Sciatic nerve (tissue), 2 donors: Measurements from ENCODE around the gene STXBP1. TPM values are rescaled to one million over a fixed set of nuclear protein-coding genes. Genes with fewer than 3 reads are reported as not detected.
"Not testable (repeated sequence)": the region's sequence is repeated elsewhere in the genome, so short reads cannot be mapped to it uniquely, and the experiment has no call there.

ENCODE experiments used
- ATAC-seq: fragments of 200-7000 bp; cut with Tn5 transposase; one replicate; pipeline ENCODE4 v1.9.1; 2020; ENCODE audit warnings: mild to moderate bottlenecking, moderate library complexity
- DNase-seq: peaks from one replicate; pipeline ENCODE4 v3.0.0-alpha.2; 2020; ENCODE audit warnings: low spot score
- intact Hi-C: fragments of 100-400 bp; cut with DNase I; formaldehyde crosslinking; loops from one replicate; pipeline ENCODE4 v1.14.2; 2022
- total RNA-seq: library from RNA; stranded (reverse); fragmentation: NEBNext Ultra II Directional; extraction: Animal tissue kit (Norgen Biotek cat#: 25700); gene quantifications from one replicate; pipeline ENCODE4 v1.2.1, GENCODE V29; 2021
- donor health status: DM: no; HTN: no; CAD: no.
- donor health status: DM: no; HTN: no; CAD: no.

The STXBP1 gene
- total RNA-seq, 1 donor from 2014 or later = 113 TPM

DNA sequence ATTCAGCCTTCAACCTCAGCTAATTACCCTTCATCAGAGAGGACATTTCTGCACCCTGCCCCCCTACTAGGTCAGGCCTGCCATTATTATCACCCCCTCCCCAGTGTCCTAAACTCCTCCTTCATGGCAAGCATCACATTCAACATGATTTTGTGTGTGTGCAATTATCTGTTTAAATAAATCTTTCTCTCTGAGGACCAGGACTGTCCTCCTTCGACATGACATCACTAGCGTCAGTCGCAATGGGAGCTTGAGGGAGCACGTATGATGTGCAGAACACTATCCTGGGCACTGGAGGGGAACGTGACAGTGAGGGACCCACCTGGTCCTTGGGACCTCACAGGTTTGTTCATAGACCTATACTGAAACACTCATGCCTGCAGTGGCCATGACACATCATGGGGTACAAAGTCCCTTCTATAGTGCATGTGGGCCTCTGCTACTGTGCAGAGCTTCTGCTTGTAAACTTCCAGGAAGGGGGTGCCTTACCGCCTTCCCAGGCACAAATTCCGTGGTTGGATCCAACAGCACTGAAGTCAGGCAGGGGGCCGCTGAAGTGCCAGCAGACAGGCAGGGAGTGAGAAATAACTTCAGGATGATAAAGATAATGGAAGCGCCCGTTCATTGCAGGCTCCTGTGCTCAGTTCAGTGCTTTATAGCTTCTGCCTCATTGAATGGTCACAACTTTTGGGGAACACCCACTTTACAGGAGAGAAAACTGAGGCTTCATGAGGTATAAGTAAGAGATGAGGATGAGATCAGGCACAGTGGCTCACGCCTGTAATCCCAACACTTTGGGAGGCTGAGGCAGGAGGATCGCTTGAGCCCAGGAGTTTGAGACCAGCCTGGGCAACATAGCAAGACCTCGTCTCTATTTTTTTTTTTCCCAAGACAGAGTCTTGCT is 36.0 kb upstream of the STXBP1 start:
- ATAC-seq = no peak
- intact Hi-C loops = no loop called here
- no peak for DNase-seq

DNA sequence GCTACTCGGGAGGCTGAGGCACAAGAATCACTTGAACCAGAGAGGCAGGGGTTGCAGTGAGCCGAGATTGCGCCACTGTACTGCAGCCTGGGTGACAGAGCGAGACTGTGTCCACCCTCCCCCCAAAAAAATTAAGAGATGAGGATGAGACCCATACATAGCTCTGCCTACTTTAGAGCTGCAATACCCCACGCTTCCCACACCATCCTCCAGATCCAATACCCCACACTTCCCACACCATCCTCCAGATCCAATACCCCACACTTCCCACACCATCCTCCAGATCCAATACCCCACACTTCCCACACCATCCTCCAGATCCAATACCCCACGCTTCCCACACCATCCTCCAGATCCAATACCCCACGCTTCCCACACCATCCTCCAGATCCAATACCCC is 34.9 kb upstream of the STXBP1 start:
- ATAC-seq, intact Hi-C loops, DNase-seq: not testable (repeated sequence)

DNA sequence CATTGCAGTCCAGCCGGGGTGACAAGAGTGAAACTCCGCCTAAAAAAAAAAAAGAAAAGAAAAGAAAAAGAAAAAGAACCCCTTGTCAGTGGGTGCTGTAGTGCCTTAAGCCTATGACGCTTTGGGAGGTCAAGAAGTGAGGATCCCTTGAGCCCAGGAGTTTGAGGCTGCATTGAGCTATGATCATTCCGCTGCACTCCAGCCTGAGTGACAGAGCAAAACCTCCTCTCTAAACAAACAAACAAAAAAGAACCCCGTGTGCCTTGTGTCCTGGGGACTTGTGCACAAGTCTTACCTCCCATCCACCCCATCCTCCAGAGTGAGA is 33.5 kb upstream of the STXBP1 start:
- no peak for DNase-seq
- intact Hi-C loops = no loop called here

DNA sequence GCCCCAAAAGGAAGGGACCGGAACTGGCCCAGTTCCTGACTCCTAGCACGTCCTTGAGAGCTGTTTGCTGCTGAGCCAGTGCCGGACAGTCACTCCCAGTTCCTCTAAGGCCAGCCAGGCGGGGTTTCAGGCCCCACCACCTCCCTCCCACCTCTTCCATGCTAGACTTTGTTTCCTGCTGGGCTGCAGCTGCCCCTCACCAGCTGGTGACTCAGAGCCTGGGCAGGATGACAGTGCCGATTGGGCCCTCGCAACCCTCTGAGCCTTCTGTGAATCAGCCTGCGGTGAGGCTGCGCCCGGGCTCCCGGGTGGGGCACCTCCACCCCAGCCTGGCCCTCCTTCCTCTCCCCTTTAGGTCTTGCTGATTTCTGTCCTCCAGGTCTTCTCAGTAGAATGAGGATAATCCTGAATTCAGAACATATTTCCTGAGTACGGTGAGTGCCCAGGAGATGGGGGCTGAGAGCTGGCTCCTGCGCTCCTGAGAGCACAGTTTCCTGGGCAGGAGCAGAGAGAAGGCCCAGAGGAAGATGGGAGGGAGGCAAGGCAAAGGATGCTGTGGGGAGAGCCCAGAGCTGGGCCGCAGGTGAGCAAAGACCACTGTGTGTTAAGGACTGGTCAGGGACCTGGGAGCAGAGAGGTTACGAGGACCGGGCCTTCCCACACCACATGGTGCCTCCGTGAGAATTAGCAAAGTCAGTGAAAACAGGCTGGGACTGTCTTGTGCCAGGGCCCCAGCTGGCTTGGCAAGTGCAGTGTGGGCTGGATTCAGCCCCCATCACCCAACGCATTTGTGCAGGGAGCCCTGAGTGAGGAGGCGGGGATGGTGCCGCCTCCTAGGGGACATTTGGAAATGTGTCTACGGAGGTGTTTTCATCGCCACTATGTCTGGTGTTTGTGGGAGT is 32.9 kb upstream of the STXBP1 start:
- intact Hi-C loops = no loop called here
- ATAC-seq = peak; percentile 90

More for the DNA sequence above, 33.5 kb upstream of the STXBP1 start:
- ATAC-seq = no peak

DNA sequence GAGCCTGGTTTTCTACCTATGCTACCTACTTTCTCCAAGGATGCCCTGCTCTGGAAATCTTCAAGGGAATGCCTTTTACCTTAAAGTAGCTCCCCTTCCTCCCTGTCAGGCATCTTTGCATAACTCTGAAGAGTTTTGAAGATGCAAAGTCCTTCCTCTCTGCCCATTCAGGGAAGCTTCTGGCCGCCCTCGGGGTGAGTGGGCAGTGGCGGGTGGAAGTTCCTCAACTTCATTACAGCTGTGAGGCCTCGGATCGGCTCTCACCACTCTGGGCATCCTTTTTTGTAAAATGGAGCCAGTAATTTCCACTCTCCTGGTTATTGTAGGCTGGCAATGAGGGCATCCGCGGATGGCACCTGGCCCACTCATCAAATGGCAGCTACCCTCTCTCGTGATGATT is 31.7 kb upstream of the STXBP1 start:
- ATAC-seq (no peak), DNase-seq (no peak)
- intact Hi-C loops = no loop called here

More for the DNA sequence above, 32.9 kb upstream of the STXBP1 start:
- DNase-seq = peak; percentile 88

DNA sequence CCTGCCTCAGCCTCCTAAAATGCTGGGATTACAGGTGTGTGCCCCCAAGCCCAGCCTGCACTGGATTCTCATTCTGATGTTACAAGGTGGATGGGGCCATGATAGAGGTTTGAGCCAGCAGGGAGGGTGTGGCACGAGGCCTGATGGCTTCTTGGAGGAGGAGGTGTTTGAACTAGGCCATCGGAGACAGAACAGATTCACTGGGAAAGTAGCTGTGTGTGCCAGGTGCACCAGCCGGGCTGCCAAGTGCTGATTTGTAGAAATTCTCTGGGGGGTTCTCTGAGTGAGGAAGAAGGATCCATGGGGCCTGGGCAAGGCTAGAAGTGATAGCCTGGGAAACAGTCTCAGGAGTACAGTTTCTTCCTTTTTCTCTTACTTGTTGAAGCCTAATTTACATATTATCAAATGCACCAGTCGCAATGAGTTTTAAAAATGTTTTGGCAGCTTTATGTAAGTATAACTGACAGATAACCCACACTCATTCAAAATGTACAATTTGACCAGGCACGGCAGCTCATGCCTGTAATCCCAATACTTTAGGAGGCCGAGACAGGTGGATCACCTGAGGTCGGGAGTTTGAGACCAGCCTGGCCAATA is 31.1 kb upstream of the STXBP1 start:
- ATAC-seq = no peak
- DNase-seq = no peak
- intact Hi-C loops = no loop called here

DNA sequence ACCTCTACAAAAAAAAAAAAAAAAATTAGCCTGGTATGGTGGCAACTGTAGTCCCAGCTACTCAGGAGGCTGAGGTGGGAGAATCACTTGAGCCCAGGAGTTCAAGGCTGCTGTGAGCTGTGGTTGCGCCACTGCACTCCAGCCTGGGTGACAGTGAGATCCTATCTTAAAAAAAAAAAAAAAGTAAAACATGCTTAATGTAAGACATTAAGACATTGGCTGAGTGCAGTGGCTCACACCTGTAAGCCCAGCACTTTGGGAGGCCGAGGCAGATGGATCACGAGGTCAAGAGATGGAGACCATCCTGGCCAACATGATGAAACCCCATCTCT is 27.6 kb upstream of the STXBP1 start:
- DNase-seq, intact Hi-C loops, ATAC-seq: not testable (repeated sequence)

DNA sequence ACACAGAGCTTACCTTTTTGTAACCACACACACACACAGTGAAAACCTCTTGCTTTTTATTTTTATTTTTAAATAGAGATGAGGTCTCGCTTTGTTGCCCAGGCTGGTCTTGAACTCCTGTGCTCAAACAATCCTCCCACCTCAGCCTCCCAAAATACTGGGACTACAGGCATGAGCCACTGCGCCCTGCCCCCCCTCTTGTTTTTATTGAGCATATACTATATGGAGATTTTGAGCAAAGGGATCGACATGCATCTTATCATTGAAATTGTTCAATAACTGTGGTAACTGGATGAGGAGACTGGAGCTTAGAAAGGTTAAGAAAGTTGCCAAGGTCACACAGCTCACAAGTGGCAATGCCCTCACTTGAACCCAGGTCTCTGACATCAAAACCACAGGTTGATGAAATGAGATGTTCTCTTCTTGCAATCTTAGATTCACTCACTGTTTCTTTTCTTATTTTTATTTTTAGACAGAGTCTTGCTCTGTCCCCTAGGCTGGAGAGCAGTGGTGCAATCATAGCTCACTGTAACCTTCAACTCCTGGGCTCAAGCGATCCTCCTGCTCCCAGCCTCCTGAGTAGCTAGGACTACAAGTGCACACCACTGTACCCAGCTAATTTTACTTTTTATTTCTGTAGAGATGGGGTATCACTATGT is 26.8 kb upstream of the STXBP1 start:
- intact Hi-C loops = loop anchor here (1.0 kb wide), 1 partner anchor 79 kb away; no protein-coding TSS in a partner anchor
- ATAC-seq (no peak), DNase-seq (no peak)

DNA sequence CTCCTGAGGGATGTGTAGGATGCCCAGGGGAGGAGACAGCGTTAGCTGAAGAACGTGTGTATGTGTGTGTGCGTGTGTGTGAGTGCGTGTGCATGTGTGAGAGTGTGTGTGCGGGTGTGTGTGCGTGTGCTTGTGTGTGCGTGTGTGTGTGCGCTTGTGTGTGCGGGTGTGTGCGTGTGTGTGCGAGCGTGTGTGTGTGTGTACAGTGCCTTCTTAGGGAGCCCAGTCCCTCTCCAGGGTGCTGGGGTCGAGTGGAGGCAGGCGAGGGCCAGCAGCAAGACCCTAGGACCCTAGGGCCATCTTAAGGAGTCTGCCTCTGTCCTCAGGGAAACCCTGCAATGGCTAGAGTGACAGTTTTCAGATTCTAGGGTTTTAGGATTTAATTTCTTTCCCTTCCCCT is 26.0 kb upstream of the STXBP1 start:
- no peak for DNase-seq
- intact Hi-C loops = no loop called here
- ATAC-seq = peak; percentile 18

DNA sequence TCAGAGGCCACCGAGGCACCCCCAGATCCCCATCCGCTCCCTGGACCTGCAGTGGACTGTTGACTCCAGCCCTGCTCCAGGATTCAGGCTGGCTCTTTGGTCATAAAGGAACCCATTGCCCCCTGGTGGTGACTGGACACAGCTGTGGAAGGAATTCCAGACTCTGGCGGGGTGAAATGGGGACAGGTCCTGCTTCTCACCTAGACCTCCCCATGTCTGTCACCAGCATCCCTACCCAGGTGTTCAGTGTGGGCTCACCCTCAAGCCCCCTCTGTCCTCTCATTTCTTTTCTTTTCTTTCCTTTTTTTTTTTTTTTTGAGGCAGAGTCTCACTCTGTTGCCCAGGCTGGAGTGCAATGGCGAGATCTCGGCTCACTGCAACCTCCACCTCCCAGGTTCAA is 25.5 kb upstream of the STXBP1 start:
- ATAC-seq (peak; percentile 91), DNase-seq (peak; percentile 88)
- intact Hi-C loops = no loop called here

DNA sequence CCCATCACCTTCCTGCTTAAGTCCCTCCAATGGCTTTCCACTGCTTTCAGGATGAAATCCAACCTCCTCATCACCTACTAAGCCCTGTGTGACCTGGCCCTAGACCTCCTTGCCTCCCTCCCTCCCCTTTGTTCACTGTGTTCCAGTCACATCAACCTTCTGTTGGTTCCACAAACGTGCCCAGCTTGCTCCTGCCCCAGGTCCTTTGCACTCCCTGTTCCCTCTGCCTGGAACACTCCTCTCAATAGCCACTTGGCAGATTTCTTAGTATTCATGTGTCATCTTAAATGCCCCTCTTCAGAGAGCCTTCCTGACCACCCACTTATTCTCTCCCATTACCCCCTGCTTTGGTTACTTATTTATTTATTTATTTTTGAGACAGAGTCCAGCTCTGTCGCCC is 24.1 kb upstream of the STXBP1 start:
- ATAC-seq = no peak
- intact Hi-C loops = no loop called here

DNA sequence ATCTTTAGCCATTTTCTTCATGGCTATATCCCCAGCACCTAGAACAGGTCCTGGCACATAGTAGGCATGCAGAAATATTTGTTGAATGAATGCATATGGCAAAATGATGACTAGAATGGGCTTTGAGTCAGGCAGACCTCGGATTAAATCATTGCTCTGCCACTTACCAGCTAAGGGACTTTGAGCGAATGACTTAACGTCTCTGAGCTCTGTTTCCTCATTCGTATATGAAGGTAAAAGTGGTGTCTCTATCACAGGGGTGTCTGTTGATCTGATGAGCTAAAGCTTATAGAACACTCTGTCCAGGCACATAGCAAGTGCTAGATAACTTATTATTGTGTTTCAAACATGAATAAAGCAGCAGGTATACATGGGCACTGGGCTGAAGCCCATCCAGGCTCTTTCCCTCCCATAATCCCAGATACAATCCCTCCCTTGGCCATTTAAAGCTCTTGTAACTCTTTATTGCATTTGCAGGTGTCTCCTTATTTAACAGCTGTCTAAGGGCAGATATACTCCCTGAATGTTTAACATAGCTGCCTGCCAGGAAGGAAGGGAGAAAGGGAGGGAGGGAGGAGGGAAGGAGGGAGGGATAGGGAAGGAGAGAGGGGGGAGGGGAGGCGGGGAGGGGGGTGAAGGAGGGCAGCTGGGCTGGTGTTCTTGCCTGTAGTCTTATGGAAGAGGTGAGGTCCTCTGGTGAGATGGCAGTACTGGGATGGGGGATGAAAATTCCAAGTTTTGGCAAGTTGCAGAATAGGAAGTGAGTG is 23.2 kb upstream of the STXBP1 start:
- intact Hi-C loops = no loop called here
- DNase-seq (no peak), ATAC-seq (no peak)

More for the DNA sequence above, 24.1 kb upstream of the STXBP1 start:
- no peak for DNase-seq

DNA sequence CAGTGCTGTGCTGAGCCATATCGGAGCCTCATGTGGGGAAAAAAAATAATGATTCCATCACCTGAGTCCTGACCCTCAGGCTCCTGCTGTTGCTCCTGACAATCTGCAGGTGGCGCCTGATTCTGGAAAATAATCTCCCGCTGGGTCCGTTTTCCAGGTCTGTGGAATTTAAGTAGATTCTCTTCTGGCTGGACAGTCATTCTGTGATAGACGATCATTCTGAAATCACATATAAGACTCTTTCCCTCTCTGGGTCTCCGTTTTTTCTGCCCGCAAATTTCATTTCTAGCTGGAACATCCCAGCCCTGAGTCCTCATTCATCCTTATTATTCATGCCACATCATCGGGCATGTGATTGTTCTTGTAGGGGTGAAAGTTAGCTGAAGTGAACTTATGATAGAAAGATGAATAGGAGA is 22.1 kb upstream of the STXBP1 start:
- ATAC-seq = peak; percentile 73
- DNase-seq = peak; percentile 84
- intact Hi-C loops = loop anchor here (2.0 to 5.0 kb wide), 2 partner anchors 141 to 332 kb away; no protein-coding TSS in a partner anchor

DNA sequence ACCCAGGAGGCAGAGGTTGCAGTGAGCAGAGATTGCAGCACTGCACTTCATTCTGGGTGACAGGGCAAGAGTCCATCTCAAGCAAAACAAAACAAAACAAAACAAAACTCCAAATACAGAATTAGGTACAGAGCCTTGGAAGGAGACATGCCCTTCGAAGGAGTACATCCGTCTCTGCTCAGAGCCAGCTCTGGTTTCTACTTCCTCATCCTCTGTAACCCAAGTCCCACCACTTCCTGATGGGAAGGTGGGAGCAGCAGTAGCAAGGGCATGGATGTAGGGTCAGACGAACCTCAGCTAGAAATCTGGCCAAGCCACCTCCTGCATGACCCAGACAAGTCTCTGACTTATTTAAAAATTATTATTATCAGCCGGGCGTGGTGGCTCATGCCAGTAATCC is 16.5 kb upstream of the STXBP1 start:
- DNase-seq (no peak), ATAC-seq (no peak)
- intact Hi-C loops = no loop called here

DNA sequence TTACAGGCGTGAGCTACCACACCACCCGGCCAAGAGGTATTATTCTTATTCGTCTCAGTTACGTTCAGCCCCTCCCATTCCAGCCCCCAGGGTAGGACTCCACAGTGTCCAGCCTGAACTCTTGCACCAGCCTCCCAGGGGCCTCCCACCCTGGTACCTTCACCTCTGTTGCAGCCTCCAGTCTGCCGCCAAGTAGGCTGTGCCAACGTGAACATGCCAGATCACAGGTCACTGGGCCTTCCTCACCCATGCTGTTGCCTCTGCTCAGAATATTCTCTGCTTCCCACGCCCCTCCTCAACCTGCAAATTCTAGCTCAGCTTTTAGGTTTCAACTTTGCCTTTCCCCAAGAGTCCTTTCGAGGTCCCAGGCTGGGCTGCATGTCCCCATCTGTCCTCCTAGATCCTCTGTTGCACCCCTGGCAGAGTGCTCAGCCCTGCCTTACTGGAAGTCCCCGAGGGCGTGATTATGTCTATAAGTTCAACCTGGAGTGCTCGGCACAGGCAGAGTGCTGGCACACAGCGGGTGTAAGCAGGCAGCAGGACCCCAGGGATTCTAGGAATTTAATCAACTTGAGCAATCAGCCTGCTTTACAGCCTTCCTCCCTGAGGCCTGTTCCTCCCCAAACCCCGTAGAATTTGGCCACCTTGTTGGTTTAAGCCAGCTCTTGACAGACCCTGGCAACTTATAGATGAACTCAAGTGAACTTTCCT is 13.1 kb upstream of the STXBP1 start:
- intact Hi-C loops = loop anchor here (2.0 kb wide), 1 partner anchor 68 kb away; no protein-coding TSS in a partner anchor
- DNase-seq (no peak), ATAC-seq (peak; percentile 32)

DNA sequence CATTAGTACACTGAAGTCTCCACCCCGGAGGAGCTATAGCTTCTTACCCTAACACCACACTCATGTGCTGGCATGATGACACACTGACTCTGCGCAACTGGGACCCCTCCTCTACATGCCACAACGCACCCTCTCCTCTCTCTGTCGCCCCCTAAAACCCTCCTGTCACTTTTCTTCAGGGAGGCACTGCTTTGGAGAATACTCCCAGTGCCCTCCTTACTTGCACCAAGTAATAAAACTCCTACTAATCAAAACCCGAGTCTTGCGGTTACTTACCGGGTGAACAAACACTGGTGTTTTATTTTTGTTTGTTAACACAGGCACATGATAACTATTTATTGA is 12.6 kb upstream of the STXBP1 start:
- no peak for ATAC-seq
- no peak for DNase-seq
- intact Hi-C loops = loop anchor here (2.0 kb wide), 1 partner anchor 67 kb away; no protein-coding TSS in a partner anchor

DNA sequence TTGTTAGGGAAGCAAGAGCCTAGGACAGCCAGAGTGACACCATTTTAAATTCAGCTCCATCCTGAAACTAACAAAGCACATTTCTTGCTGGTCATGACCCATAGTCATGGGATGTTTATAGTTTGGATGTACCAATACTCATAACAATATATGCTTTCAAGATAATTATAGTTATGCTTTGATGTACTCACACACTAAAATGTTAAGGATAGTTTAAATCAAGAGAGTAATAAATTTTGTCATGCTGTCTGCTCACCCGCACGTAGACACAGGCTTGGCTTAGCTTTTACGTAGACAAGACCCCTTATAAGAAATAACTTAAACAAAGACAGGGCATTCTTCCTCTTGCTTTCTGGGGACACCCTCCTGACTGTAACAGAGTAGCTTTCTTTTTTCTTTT is 8.9 kb upstream of the STXBP1 start:
- intact Hi-C loops = no loop called here
- ATAC-seq (no peak), DNase-seq (no peak)

DNA sequence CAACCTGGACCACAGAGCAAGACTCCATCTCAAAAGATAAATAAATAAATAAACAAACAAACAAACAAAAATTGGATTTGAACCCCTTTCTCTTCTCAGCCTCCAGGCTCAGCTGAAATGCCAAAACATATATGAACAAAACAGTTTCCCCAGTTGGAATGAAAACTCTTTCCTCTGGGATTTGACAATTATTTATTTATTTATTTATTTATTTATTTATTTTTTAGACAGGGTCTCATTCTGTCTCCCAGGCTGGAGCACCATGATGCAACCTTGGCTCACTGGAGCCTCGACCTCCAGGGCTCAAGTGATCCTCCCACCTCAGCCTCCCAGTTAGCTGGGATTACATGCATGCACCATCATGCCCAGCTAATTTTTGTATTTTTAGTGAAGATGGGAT is 6.0 kb upstream of the STXBP1 start:
- intact Hi-C loops = no loop called here
- ATAC-seq (no peak), DNase-seq (no peak)
